Activated T-helper 1 cell treated with anti-CD3 and anti-CD28 coated beads, Interleukin-12 subunit alpha, Interleukin-12 subunit beta, Interleukin-2, Interleukin-4 antibody, amounts not matched to agents 30 ng/mL and 10 ng/mL and 1 ng/mL, durations not matched to agents 14 hours and 24 hours and 36 hours (primary cell): ENCODE measurements around the gene PLK3. TPM values are rescaled to one million over a fixed set of nuclear protein-coding genes. Genes with fewer than 3 reads are reported as not detected.
A peak's percentile ranks its signal among the peaks of the same experiment; 100 is the strongest.

Experiments used
- DNase-seq: peaks from one replicate; pipeline ENCODE4 v3.0.0; 2021; ENCODE audit warnings: low spot score
- H3K27ac Mint-ChIP-seq: one replicate; pipeline ENCODE4 v1.8.0; 2021; ENCODE audit warnings: mild to moderate bottlenecking, mixed read lengths
- H3K27me3 Mint-ChIP-seq: one replicate; pipeline ENCODE4 v1.8.0; 2022; ENCODE audit warnings: mild to moderate bottlenecking, moderate library complexity, mixed read lengths; ENCODE audit not compliant: insufficient read depth
- H3K36me3 Mint-ChIP-seq: one replicate; pipeline ENCODE4 v1.8.0; 2021; ENCODE audit warnings: low read depth, mixed read lengths
- H3K4me1 Mint-ChIP-seq: one replicate; pipeline ENCODE4 v1.8.0; 2021; ENCODE audit warnings: low read depth, mixed read lengths
- H3K4me3 Mint-ChIP-seq: one replicate; pipeline ENCODE4 v1.8.0; 2021; ENCODE audit warnings: mild to moderate bottlenecking, moderate library complexity, mixed read lengths
- H3K9me3 Mint-ChIP-seq: one replicate; pipeline ENCODE4 v1.8.0; 2021; ENCODE audit warnings: mixed read lengths
- intact Hi-C: fragments of 100-400 bp; cut with micrococcal nuclease; formaldehyde crosslinking; loops from one replicate; pipeline ENCODE4 v1.15.1; 2024
- total RNA-seq: library from RNA; stranded (reverse); gene quantifications from 2 replicates; pipeline ENCODE4 v1.2.3, GENCODE V29; 2022

The PLK3 gene
- total RNA-seq, 1 donor from 2014 or later = 211 TPM

DNA sequence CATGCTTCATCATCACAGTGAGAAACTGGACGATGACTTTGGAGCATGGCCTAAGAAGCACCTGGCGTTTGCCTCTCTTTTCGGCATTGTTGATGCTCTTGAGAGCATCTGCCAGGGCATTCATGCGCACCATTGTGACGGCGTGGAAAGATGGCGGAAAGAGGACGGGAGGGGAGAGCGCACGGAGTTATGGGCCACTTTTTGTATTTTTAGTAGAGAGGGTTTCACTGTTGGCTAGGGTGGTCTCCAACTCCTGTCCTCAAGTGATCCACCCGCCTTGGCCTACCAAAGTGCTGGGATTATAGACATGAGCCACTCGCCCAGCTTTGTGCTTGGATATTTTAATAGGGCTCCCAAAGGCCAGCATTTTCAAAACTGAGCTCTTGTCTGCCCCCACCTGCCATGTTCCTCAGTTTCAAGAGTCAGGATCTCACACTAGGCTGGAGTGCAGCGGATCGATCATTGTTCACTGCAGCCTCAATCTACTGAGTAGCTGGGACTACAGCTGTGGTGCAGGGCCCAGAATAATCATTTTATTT, 19.5 kb upstream of the PLK3 start:
- Mint-ChIP-seq H3K27ac (no peak overlapping the region), H3K4me1 (peaks cover 56% of the 10 kb centered on the region), H3K27me3 (no peaks in the 10 kb centered on the region), H3K4me3 (no peak overlapping the region), H3K9me3 (no peaks in the 10 kb centered on the region), H3K36me3 (peaks cover 59% of the 10 kb centered on the region)
- intact Hi-C loops = loop anchor here (10.0 kb wide), 1 partner anchor 1936 kb away; the partner anchor contains the start of gene ZNF691
- no peak for DNase-seq

DNA sequence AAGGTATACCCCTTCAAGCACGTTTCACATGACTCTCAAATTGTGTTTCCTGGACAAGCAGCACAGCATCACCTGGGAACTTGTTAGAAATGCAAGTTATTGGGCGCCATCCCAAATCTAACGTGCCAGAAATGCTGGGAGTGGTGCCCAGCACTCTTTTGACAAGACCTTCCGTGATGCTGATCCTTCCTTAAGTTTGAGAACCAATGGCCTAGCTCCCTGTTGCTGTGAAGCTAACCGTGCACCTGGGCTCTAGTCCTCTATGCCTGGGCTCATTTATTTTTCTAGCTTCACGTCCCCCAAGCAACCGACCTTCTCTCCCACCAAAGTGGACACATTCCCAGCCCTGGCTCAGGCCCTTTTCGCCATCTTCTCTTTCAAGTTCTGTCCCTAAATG, 16.5 kb upstream of the PLK3 start:
- DNase-seq = no peak
- peaks cover 48% of the 10 kb centered on the region for H3K4me1 Mint-ChIP-seq

DNA sequence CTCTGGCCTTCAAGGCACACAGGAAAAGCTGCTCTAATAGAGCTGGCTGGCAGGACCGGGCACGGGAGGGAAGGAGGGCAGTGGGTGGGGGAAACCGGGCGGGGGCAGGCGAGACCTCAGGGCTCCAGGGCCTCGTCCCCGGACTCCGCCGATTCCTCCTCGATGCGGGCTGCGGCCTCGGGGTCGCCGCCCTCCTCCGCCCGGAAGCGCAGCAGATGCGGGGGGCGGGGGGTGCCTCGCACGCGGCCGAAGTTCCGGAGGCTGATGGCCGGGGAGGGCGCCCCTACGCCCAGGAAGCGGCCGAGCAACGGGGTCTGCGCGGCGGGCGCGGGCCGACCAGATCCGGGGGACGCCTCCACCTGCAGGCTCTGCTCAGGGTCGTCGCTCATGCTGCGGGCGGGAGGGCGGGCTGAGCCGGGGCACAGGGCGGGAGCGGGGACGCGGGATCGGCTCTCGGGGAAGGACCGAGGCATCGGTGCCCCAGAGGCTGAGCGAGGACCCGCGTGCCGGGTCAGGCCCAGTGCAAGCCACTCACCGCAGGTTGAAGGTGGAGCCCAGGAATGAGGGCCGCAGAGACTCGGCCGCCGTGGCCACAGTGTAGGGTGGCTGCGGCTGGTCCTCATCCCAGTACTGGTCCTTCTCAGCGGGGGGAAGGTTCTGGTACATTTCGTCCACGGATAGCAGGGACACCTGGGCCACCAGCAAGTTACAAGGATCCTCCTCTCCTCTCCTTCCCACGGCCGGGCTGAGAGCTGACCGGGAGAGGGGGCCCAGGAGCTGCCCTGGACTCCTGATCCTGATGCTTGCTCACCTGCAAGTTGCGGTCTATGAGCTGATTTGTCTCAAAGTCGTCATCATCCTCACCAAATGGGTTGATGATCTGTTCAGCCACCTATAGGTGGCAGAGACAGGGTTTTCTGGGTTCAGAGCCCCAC, 15.8 kb upstream of the PLK3 start:
- peaks cover 26% of the 10 kb centered on the region for H3K36me3 Mint-ChIP-seq
- peaks cover 42% of the 10 kb centered on the region for H3K4me1 Mint-ChIP-seq
- H3K27me3 Mint-ChIP-seq = no peaks in the 10 kb centered on the region
- H3K9me3 Mint-ChIP-seq = no peaks in the 10 kb centered on the region
- H3K4me3 Mint-ChIP-seq = peak overlapping the region; percentile 80
- intact Hi-C loops = loop anchor here (2.0 to 10.0 kb wide), 2 partner anchors 54 to 1940 kb away; partner anchors contain the start of genes RNU5D-1 and ZNF691
- H3K27ac Mint-ChIP-seq = peak overlapping the region; percentile 55
- no peak for DNase-seq

More for the DNA sequence above, 16.5 kb upstream of the PLK3 start:
- Mint-ChIP-seq H3K9me3 (no peaks in the 10 kb centered on the region), H3K36me3 (peaks cover 31% of the 10 kb centered on the region), H3K27me3 (no peaks in the 10 kb centered on the region), H3K4me3 (peak overlapping the region; percentile 41), H3K27ac (peak overlapping the region; percentile 11)
- intact Hi-C loops = loop anchor here (2.0 to 10.0 kb wide), 2 partner anchors 53 to 1939 kb away; partner anchors contain the start of genes RNU5D-1 and ZNF691

DNA sequence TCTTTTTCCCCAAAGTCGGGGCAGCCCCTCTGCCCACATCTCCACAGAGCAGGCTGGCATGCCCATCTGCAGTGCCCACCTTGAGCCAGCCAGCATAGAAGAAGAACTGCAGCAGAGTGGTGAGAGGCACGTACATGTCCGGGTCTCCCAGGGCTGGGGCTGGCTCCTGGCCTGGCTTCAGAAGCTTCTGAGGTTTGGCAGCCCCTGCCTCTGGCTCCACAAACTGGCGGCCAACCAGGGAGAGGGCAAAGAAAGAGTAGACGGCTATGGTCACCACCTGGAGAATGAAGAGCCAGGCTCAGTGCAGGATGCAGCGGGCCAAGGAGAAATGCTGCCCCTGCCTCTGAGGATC, 15.2 kb upstream of the PLK3 start:
- H3K9me3 Mint-ChIP-seq = no peaks in the 10 kb centered on the region

GRCh38 chr1:44785501-44786137, 14.6 kb upstream of the PLK3 start:
- Mint-ChIP-seq H3K27me3 (no peaks in the 10 kb centered on the region), H3K36me3 (peaks cover 18% of the 10 kb centered on the region), H3K4me1 (peaks cover 42% of the 10 kb centered on the region), H3K9me3 (no peaks in the 10 kb centered on the region), H3K27ac (peak overlapping the region; percentile 55), H3K4me3 (peak overlapping the region; percentile 80)
- intact Hi-C loops = loop anchor here (1.0 to 10.0 kb wide), 5 partner anchors 10 to 1941 kb away; partner anchors contain the start of genes PLK3, RNU5D-1, RPS8 and ZNF691
- no peak for DNase-seq

More for the DNA sequence above, 15.2 kb upstream of the PLK3 start:
- H3K4me1 Mint-ChIP-seq = peaks cover 42% of the 10 kb centered on the region
- H3K27ac Mint-ChIP-seq = peak overlapping the region; percentile 55
- DNase-seq = no peak
- peak overlapping the region; percentile 80 for H3K4me3 Mint-ChIP-seq
- no peaks in the 10 kb centered on the region for H3K27me3 Mint-ChIP-seq
- H3K36me3 Mint-ChIP-seq = peaks cover 24% of the 10 kb centered on the region
- intact Hi-C loops = loop anchor here (2.0 to 10.0 kb wide), 2 partner anchors 54 to 1940 kb away; partner anchors contain the start of genes RNU5D-1 and ZNF691

- Mint-ChIP-seq H3K4me3 (peak overlapping the region; percentile 80), H3K27ac (peak overlapping the region; percentile 66), H3K36me3 (peaks cover 12% of the 10 kb centered on the region), H3K27me3 (no peaks in the 10 kb centered on the region), H3K9me3 (no peaks in the 10 kb centered on the region), H3K4me1 (peaks cover 37% of the 10 kb centered on the region)
- intact Hi-C loops = loop anchor here (1.0 to 10.0 kb wide), 4 partner anchors 11 to 1941 kb away; partner anchors contain the start of genes PLK3, RPS8 and ZNF691
- DNase-seq = peak; percentile 66
These were observed 13.9 kb upstream of the PLK3 start for GRCh38 chr1:44786138-44786840.

DNA sequence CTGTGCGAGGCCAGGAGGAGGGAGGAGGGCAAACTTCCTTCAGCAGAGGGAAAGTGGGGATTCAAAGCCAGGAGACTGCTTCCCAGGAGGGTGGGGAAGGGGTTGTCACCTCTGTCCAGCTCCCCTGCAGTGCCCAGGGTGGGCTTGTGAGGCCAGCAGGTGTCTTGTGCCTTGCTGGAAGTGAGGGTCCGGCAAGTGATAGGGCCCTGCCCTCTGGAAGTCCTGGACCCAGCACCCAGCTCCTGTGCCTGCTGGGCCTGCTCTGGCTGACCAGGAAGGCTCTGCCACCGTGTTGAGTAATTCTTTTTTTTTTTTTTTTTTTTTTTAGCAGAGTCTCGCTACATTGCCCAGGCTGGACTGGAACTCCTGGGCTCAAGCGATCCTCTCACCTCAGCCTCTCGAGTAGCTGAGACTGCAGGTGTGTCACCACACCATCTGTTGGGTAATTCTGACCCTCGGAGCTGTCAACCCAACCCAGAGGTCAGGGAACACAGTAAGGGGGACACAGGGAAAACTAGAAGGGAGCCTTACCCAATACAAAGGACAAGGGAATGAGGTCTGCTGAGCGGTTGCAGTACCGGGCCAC, 13.2 kb upstream of the PLK3 start:
- no peaks in the 10 kb centered on the region for H3K9me3 Mint-ChIP-seq
- peak overlapping the region; percentile 80 for H3K4me3 Mint-ChIP-seq
- H3K36me3 Mint-ChIP-seq = peaks cover 9% of the 10 kb centered on the region
- DNase-seq = no peak
- H3K27me3 Mint-ChIP-seq = no peaks in the 10 kb centered on the region
- intact Hi-C loops = loop anchor here (1.0 to 10.0 kb wide), 4 partner anchors 12 to 1942 kb away; partner anchors contain the start of genes PLK3, RPS8 and ZNF691
- H3K27ac Mint-ChIP-seq = peak overlapping the region; percentile 66
- H3K4me1 Mint-ChIP-seq = peaks cover 32% of the 10 kb centered on the region

DNA sequence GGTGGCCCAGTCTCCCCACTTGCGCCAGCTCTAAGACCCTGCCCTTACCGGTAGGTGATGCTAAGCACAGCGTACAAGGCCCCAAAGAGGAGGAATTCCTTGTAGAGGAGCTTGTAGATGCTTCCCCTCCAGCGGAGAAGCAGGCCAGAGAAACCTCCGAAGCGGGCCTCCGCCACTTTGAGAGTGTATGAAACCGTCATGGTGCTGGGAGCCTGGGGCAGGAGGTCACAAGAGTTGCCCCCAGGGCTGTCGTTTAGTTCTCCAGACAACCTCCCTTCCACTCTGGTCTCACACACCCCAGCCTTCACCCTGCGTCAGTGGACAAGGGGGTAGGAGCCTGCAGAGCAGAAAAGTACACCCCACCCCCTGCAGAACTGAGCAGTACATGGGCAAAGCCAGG, 12.7 kb upstream of the PLK3 start:
- DNase-seq = no peak
- Mint-ChIP-seq H3K4me3 (no peak overlapping the region), H3K36me3 (peaks cover 6% of the 10 kb centered on the region), H3K4me1 (peaks cover 32% of the 10 kb centered on the region), H3K27ac (no peak overlapping the region), H3K27me3 (no peaks in the 10 kb centered on the region), H3K9me3 (no peaks in the 10 kb centered on the region)
- intact Hi-C loops = loop anchor here (2.0 to 10.0 kb wide), 2 partner anchors 13 to 1943 kb away; partner anchors contain the start of genes PLK3 and ZNF691

DNA sequence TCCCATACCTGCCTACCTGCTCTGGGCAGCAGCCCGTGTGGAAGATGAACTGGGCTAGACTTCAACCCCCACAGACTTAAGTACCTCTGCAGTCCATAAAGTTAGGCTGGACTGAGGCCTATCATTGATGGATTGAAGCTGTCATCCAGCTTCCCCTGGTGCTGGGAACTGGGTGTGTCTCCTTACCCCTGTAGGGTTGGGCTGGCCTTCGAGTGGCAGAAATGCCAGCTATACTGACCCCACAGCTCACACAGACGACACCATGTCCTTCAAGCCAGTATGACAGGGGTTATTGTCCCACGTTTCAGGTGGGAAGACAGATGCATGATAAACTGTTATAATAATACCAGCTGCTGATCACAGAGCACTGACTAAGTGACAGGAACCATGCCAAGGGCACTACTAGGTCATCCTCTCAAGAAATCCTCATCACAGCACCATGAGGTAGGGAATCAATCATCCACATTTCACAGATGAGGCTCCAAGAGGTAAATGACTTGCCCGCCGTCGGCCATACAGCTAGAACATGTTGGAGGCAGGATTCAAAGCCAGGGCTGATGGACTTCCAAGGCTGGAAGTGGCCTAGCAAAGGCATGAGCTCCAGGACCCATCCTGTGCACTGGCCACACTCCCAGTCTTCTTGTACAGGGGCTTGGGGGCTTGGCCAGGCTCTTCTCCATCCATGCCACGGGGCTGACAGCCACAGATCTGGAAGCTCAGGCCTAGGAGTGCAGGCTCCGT, 11.9 kb upstream of the PLK3 start, which contains the start of gene BEST4:
BEST4 (minus strand) TSS at position 51 of the 741 bp plus-strand sequence. CDS start 465 bp downstream, outside the sequence.
- Mint-ChIP-seq H3K4me1 (peaks cover 28% of the 10 kb centered on the region), H3K27me3 (no peaks in the 10 kb centered on the region), H3K27ac (no peak within 1 kb of the TSS), H3K4me3 (no peak within 1 kb of the TSS), H3K36me3 (peaks cover under 1% of the 10 kb centered on the region), H3K9me3 (no peaks in the 10 kb centered on the region)
- no peak for DNase-seq
- intact Hi-C loops = loop anchor here (10.0 kb wide), 1 partner anchor 1943 kb away; the partner anchor contains the start of gene ZNF691

DNA sequence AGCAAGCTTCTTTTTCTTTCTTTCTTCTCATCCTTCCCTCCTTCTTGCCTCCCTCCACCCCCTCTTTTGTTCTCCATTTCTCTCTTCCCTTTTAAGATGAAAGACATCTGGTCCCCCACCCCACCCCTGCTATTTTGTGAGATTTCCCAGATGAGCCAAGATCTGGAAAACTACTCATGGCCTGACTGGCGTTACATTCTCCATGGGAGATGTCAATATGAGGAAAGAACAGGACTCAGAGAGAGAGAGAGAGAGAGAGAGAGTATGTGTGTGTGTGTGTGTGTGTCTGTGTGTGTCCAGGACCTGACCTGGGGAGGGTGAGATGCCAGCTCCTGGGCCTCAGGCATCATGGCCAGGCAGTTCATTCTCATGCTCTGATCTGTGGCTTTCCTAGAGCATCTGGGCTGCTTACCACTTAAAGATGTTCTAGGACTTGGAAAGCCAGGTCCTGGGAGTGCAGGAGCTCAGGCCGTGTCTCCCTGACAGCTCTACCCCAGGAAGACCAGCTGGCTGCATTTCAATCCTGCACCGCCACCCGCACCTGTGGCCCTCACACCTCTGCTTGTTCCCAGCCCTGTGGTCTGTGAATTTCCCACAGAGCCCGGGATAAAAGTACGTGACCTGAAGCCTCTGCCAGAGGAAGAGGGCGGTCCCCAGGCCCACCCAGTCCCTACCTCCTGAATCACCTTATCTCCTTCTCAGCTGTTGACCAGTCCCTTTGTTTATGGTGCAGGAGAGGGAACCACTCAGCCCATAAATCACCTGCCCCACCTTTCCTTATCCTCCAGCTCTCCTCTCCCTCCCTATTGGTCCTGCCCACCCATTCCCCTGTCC, 9.0 kb upstream of the PLK3 start:
- intact Hi-C loops = no loop called here
- H3K36me3 Mint-ChIP-seq = no peaks in the 10 kb centered on the region
- no peak for DNase-seq
- no peak overlapping the region for H3K27ac Mint-ChIP-seq
- H3K9me3 Mint-ChIP-seq = no peaks in the 10 kb centered on the region
- H3K27me3 Mint-ChIP-seq = no peaks in the 10 kb centered on the region
- H3K4me3 Mint-ChIP-seq = no peak overlapping the region
- H3K4me1 Mint-ChIP-seq = peaks cover 6% of the 10 kb centered on the region
